GM18511 (cell line): ENCODE measurements around the gene FNDC11.
"Not testable (repeated sequence)": the region's sequence is repeated elsewhere in the genome, so short reads cannot be mapped to it uniquely, and the experiment has no call there.

Experiments
- ATAC-seq: cut with Tn5 transposase; IDR thresholded peaks from one replicate; pipeline ENCODE4 v1.9.1; 2021; ENCODE audit warnings: mild to moderate bottlenecking, moderate library complexity; ENCODE audit not compliant: unreplicated experiment

Gene FNDC11, protein sequence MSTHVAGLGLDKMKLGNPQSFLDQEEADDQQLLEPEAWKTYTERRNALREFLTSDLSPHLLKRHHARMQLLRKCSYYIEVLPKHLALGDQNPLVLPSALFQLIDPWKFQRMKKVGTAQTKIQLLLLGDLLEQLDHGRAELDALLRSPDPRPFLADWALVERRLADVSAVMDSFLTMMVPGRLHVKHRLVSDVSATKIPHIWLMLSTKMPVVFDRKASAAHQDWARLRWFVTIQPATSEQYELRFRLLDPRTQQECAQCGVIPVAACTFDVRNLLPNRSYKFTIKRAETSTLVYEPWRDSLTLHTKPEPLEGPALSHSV

DNA sequence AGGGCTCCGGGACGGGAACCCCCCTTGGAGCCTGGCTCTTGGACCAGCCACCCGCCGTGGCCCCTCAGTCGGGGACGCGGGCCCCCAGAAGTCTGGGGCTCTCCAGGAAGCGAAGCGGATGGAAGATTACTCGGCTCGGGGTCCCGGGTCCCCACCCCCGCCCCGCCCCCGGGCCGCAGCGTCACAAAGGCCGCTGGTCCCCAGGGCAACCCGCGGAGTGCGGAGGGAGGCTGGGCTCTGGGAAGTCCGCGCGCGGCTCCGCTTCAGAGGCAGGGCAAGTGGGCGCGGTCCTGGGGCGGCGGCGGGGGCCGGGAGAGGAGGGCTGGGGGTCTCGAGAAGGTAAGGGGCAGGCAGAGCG, at the start of gene FNDC11:
Gene FNDC11 (plus strand): TSS at position 227 of the 358 bp plus-strand sequence. CDS start 1,505 bp downstream, outside the sequence.
- ATAC-seq, result no peak

DNA sequence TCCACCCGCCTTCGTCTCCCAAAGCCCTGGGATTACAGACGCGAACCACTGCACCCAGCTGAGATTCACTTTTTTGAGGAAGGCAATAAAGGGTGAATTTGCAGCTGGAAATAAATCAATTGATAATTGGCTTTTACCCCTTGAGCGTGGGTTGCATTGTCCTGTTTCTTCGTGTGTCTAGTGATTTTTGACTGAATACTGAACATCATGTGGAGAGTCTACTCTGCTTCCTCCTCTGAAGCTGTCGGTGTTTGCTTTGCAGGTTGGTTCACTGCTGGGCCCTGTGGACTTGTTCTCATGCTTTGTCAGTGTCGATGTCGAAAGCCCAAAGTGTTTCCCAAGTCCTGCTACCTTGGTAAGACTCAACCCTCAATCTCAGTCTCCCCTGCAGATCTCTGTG, 49.3 kb upstream of the FNDC11 start:
- no peak for ATAC-seq

DNA sequence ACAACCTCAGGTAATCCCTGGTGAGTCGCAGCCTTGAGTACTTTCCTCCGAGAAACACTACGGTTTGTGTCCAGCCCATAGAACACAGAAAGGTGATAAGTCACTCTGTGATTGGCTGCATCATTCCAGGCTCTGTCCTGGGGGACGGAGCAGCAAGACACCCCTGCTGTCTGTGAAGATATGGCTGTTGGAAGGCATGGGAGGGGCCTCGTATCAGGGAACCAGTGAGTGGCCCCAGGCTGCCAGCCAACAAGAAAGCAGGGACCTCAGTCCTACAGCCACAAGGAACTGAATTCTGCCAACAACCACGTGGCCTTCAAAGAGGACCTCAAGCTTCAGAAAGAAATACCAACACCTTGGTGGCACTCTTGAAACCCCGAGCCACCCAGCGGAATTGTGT, 48.7 kb upstream of the FNDC11 start:
- no peak for ATAC-seq

DNA sequence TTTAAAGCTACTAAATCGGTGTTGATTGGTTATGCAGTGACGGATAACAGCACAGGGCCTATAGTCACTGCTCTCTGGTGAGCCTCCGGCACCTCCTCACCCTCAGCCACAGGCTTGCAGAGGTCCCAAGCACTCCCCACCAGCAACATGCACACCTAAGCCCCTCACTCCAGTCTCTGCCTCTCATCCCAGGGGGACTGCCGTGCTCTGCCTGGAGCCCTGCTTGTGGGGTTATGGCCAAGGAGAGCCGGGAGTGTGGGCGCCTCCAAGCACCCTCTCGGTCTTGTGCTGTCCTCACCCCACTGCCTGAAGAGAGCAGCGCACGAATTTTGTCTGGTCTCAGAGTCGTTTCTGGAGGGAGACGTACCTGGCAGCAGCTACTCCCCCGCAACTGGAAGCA, 48.2 kb upstream of the FNDC11 start:
- ATAC-seq, result no peak

DNA sequence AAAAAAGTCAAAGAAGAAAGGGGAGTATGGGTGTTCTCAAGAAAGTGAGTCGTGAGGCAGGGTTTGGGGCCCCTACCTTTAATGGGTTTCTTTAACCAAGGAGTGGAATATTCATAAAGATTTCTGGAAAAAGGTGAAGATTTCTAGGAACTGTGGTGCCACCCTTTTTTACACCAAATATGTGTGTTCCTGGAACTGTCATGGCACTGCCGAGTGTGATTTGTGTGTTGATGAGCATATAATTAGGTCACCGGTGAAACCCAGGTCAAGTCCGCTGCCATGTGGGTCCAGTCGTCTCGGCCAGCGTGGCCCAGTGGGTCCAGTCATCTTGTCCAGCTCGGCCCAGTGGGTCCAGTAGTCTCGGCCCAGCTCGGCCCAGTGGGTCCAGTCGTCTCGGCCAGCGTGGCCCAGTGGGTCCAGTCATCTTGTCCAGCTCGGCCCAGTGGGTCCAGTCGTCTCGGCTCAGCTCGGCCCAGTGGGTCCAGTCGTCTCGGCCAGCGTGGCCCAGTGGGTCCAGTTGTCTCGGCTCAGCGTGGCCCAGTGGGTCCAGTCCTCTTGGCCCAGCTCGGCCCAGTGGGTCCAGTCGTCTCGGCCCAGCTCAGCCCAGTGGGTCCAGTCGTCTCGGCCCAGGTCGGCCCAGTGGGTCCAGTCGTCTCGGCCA, 46.7 kb upstream of the FNDC11 start:
- no peak for ATAC-seq

DNA sequence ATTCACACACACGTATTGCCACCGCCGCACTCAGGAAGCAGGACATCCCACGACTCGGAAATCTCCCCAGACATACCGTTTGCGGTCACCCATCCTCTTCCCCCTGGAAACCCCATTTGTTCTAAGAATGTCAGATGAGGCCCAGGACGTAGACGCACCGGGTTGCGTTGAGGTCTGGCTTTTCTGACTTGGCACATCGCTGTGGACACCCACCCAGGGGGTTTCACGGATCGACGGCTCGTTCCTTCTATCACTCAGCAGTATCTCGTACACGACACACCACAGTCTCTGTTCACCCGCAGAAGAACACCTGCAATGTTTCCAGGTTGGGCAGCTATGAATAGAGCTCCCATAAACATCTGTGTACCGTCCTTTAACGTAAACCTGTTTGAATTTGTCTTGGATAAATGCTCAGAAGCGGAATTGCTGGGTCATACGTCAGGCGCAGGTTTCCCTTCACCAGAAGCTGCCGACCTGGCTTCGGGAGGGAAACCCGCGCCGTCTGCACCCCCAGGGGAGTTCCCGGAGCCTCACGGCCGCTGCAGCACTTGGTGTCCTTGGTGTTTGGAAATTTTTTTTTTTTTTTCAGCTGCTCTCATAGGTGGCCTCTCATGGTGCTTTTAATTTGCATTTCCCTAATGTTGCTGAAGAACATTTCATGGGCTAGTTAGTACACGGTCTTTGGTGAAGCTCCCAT, 45.7 kb upstream of the FNDC11 start:
- no peak for ATAC-seq

DNA sequence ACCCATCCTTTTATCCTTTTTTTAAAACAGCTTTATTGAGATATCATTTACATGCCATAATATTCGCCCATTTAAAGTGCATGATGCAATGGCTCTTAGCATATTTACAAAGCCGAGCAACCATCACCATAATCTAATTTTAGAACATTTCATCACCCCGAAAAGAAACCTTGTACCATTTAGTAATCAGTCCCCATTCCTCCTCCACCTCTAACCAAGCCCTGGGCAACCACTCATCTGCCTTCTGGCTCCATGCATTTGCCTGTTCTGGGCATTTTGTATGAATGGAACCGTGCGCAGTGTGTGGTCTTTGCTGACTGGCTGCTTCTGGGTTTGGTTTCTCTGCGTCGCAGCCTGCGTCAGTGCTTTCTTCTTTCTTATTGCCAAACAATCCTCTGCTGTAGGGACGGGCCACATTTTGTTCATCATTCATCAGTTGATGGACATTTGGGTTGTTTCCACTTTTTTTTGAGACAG, 44.8 kb upstream of the FNDC11 start:
- no peak for ATAC-seq

DNA sequence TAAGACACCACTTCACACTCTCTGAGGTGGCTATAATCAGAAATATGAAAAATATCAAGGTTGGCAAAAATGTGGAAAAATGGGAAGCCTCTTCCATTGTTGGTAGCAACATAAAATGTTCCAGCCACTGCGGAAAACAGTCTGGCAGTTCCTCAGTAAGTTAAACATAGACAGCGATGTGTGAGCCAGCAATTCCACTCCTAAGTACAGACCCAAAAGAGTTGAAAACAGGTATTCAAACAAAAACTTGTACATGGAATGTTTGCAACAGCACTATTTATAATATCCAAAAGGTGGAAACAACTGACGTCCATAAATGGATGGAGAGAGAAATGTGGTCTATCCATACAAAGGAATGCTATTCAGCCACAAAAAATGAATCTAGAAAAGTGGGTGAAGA, 40.8 kb upstream of the FNDC11 start:
- ATAC-seq, result no peak

DNA sequence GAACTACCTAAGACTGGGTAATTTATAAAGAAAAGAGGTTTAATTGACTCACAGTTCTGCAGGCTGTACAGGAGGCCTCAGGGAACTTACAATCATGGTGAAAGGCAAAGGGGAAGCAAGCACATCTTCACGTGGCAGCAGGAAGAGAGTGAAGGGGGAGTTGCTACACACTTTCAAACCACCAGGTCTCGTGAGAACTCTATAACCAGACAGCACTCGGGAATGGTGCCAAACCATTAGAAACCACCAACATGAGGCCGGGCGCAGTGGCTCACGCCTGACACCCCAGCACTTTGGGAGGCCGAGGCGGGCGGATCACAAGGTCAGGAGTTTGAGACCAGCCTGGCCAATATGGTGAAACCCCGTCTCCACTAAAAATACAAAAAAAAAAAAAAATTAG, 39.4 kb upstream of the FNDC11 start:
- ATAC-seq, result not testable (repeated sequence)

DNA sequence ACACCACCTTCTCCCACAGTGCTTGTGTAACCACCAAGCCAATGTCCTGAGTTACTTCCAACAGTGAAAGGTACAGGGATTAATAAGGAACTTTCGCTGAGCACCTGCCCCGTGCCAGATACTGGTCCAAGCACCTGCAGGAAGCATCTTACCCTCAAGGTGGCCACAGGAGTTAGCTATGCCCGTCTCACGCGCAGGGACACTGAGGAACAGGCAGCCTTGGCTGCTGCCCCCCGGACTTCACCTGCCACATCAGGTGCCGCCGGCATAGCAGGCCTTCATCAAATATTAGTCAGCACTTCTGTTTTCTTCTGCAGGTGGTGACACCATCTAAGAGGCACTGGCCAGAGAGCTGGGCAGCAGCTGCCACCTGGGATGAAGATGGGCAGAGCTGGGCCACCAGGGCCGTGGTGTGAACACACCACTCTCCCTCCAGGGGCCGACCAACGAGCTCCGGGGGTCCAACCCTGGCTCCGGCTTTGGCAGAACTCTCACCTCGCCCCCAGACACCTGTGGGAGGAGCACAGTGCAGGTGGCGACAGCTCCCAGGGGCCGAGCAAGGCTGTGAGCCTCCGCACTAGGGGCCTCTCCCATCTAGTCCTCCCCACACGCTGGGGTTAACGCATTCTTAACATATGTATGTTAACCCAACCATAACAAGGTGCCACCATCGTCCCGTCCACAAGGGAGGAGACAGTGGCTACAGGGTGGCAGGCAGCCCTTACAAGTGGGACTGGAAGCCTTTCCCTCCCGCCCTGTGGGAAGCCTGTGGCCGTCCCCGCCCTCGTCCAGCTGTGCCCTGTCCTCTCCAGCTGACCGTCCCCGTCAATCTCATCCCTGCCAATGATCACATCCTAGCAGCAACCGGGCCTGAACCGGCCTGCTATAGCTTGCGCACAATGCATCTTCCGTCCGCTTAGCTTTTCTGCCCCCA, 36.3 kb upstream of the FNDC11 start:
- no peak for ATAC-seq

DNA sequence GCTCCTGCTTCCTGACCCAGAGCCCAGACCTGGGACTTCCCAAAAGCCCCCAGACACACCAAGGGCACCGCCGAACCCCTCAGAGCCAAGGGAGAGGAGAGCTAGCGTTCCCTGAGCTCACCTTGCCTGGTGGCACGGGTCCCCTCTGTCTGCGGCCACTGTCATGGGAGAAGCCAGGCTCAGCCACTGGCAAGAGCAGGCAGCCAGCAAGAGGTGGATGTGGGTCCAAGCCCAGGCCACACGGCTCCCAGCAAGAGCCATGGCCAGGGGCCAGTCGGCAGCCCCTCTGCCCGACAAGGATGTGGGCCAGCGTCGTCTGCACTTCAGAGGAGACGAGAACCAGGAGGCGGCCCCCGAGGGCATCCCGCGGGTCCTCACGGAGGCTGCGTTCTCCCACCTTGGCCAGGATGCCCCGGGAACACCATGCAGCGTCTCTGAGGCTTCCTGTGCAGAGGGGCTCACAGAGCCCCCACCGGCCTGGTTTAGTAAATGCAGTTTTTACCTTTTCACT, 35.6 kb upstream of the FNDC11 start:
- ATAC-seq, result no peak

DNA sequence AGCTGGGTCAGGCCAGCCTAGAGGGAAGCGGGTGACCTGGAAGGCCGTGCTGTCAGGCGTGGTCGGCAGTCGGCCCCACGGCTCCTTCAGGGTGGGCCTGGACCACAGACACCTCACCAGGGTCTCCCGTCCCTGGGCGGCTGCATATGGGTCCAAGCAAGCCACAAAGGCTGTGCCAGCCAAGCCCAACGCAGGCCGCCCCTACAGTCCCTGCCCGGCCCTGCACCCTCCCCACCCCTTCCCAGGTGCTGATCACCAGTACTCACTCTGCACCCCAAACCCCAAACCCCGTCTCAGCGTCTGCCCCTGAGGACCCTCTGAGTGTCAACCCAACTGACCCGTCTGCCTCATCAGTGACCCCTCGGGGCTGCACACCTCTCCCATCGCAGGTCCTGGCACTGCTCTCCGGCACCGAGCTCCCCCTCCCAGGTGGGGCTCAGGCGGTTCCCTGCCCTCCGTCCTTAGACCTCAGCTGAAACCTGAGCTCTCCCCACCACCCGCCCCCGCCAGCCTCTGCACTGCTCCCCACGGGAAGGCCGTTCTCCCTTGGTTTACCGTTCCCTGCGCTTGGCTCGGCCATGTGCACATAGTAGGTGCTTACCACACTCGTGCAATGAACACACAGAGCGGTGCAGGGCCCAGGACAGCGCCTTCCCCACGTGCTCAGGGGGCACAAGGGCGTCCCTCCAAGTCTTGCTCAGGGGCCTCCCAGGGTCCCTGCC, 34.9 kb upstream of the FNDC11 start:
- ATAC-seq, result no peak

DNA sequence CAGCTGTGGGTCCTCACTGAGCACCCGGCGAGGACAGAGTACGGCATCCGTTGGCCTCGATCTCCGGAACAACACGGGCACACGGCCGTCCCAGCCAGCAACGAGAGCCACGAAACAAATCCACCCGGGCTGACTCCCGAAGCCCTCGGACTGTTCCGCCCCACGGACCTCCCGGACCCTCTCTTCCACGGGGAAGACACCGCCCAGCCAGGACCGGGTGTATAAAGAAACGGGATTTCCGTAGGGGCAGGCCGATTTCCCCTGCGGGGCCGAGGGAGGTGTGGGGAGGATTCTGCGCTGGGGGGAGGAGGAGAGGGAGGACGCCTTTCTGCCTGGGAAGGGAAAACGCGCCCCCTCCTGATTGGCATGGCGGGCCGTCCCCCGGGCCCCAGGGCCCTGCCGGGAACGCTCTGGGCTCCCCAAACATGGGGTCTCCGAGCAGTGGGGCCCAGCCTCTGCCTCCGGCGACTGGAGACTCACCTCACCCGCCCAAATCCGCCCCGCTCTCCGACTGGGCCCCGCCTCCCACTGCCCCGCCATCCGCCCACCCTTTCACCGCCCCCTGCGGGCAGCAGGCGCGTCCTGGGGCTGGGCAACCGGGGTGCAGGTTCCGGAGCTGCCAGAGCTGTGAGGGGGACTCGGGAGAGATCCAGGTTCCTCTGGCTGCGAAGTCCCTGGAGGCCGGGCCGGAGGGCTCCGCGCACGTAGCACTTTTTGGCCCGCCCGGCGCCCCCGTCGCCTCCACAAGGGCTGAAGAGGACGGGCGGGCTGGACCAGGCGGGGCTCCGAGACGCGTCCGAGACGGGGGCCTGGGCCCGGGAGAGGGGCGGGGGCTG, 34.1 kb upstream of the FNDC11 start:
- peak; percentile 50 for ATAC-seq

DNA sequence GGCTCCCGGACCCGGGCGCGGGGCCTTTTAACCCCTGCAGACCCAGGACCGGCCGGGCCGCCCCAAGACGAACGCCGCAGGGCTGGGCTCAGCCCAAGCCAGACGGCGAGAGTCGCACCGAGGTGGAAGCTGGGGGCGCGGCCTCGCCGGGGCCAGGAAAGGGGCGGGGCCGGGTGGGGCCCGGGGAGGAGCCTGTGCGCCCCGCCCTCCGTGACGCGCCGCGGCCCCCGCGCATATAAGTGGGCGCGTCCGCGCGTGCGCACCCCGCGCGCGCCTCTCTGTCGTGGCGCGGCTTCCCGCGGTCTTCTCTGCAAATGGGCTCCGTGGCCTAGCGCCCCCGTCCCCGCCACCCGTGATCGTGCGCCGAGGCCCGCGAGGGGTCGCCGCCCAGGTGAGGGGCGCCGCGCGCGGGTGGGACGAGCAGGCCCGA, 33.4 kb upstream of the FNDC11 start, which contains the start of gene PPDPF:
Gene PPDPF (plus strand): TSS at position 262 of the 430 bp plus-strand sequence. CDS start 544 bp downstream, outside the sequence.
- ATAC-seq, result peak; percentile 69

DNA sequence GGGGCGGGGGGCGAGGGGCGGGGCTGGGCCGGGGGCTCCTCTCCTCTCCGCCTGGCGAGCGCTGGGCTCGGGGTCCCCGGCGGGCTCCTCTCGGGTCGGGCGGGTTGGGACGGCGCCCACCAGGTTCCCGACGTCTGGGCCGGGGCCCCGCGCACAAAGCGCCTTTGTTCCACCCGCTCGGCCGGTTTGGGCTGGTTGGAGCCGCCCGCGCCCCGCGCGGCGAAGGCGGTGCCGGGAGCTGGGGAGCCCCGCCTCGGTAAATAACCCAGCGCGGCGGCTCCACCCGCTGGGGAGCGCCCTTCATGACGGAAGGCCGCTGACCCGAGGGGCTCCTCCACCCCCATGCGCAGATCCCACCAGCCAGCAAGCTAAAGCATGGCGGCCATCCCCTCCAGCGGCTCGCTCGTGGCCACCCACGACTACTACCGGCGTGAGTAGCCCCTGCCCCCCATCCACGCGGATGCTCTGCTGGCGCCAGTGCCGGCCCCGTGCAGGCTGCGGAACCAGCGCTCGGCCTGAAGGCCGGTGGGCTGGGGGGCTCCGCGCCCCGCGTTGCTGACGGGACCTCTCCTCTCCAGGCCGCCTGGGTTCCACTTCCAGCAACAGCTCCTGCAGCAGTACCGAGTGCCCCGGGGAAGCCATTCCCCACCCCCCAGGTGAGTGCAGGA, 32.9 kb upstream of the FNDC11 start:
- peak; percentile 57 for ATAC-seq

DNA sequence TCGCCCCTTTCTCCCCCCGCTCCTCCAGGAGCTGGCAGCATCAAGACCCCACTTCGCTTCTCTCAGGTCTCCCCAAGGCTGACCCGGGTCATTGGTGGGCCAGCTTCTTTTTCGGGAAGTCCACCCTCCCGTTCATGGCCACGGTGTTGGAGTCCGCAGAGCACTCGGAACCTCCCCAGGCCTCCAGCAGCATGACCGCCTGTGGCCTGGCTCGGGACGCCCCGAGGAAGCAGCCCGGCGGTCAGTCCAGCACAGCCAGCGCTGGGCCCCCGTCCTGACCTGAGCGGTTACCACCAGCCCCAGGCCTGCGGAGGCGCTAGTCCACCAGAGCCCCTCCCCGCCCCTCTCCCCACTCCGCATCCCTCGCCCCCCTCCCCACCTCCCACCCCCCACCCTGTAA, 32.4 kb upstream of the FNDC11 start:
- no peak for ATAC-seq

DNA sequence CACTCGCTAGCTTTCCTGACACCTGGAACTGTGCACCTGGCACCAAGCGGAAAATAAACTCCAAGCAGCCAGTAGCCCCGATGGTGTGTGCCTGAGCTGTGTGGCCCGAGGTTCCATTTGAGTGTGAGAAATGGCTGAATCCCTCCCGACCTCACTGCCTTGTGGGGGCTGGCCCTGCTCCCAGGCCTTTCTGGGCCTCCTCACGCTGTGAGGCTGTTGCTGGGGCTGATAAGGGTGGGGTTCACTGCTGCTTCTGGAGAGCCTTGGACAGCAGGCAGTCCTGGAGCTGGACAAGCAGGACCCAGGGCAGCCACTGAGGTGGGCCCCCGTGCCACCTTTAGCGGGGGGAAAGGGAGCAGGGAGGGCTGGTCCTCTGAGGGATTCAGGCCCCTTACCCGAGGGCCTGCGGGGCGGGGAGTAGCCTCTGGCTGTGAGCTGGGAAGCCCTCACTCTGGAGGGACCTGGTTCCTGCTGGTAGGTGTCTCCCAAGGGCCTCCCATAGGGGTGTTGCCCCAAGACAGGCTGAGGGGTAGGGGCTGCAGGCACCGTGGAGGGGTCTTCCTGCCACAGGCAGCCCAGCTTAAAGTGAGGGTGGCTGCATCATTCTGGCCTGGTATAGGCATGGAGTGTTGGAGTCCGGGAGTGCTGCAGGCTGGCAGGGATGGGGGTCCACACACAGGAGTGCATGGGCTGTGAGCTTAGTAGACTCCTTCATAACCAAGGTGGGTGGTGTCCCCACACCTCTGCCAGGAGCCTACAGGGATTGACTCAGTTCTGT, 31.7 kb upstream of the FNDC11 start:
- no peak for ATAC-seq
